HG02610 (cell line): ENCODE measurements around the gene GLYATL1.
"Not testable (repeated sequence)": the region's sequence is repeated elsewhere in the genome, so short reads cannot be mapped to it uniquely, and the experiment has no call there.

ENCODE experiments used
- ATAC-seq: cut with Tn5 transposase; IDR thresholded peaks from one replicate; pipeline ENCODE4 v1.9.1; 2021; ENCODE audit warnings: mild to moderate bottlenecking, moderate library complexity; ENCODE audit not compliant: unreplicated experiment

Gene GLYATL1

GRCh38 chr11:58992489-58992888 lies 53.2 kb downstream of the GLYATL1 start:
- no peak for ATAC-seq

- ATAC-seq, result no peak
These were observed 54.9 kb downstream of the GLYATL1 start for GRCh38 chr11:58994171-58994570.

DNA sequence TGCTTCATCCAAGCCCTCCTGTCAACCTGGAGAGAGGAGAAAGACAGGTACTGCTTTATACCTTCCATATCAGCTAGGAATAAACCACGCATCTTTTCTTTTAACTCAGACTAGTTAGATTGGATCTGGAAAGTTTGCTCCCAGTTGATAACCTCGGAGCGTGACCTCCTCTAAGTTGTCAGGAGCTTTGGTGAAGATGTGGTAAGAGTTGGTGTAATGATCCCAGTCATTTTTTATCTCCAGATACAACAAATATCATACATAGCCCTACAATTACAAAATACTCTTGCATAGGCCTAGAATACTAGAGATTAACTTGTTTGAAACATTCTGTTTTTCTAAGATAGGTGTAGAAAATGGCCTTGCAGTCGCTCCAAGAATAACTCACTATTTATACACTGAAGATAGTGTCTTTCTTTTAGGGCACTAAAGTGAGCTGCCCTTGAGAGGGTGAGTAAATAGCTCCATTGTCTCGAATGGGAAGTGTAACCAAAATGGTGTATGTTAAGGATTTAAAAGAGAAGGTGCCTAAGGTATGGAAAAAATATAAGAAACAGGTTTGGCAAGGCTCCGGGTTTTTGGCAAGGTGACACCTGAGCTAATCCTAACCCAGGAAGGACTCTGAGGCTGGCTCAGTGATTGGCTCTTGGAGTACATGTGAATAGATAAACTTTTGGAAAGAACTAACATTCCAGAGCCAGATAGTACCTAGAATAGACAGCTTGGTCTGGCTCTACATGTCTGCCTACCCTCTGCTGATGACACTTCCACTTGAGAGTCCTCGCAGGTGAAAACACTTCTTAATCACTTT lies 59.4 kb downstream of the GLYATL1 start:
- ATAC-seq, result no peak

DNA sequence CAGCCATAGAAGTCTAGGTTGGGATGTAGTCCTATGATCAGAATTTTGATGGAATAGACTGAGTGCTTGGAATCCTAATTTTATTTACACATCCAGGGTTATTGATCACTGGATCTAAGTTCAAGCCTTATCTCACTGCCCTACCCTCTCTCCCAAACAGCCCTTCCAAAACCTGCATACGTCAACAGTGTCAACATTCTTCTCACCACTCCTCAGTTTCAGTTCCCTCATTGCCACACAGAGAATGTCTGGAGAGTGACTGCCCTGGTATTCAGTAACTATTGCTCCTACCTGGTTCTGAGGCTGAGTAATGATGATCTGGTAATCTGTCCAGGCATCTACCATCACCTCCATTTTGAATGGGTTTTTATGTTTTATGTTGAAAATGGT lies 60.0 kb downstream of the GLYATL1 start:
- ATAC-seq, result peak; percentile 60

DNA sequence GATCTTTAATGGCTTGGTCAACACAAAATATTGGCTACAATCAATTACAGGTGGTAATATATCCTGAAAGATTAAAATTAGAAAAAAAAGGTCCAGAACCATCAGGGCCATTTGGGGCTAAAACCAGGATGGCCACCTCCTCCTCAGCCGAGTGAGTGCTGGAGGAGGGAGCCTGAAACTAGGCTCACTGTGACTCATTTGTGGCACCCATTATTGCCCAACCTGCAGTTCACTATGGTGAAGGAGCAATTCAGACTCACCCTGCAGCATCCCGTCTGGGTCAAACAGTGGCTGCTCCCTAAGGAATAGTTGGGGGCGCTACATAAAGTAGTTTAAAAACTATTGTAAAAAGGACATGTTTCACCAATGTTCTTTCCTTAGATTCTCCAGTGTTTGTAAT lies 60.7 kb downstream of the GLYATL1 start:
- ATAC-seq, result no peak

GRCh38 chr11:59002006-59002405 lies 62.7 kb downstream of the GLYATL1 start:
- not testable (repeated sequence) for ATAC-seq
